ENCODE results near the gene THUMPD3.

THUMPD3 gene

GRCh38 chr3:9422712-9423424 lies 60.0 kb downstream of the THUMPD3 start:
- peak; percentile 98 for DNase-seq

DNA sequence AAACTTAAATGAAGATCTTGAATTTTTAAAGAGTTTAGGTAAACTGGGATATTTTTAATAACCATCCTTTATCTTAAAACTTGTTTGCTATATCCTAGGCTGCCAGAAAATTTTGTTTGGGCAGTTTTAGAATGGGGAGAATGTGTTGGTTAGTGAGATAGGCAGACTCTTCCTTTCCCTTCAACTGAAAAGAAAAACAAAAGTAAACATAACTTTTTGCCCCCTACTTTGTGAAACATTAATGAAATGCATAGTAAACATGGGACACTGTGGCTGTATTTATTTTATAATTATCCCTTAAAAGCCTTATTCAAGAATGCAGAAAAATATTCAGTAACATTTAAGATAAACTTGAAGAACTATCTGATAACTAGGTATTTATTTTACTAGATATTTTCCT lies 65.6 kb downstream of the THUMPD3 start:
- no peak for DNase-seq

DNA sequence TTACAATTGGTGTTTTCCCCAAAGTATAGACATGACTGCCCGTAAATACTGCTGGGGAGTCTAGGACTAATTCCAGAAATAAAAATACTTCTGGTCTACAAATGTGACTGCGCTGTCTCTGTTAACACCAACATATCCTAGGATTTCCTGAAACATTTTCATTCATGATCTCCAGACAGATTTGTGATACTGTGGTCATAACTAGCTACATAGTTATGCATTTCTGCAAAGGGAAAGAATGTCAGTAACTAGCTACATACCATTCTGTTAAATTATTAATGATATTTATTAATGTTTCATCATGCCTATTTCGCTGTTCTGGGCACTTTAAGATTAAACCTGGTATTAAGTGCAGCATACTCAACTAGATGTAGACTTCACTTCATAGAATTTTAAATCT lies 67.9 kb downstream of the THUMPD3 start:
- no peak for DNase-seq

DNA sequence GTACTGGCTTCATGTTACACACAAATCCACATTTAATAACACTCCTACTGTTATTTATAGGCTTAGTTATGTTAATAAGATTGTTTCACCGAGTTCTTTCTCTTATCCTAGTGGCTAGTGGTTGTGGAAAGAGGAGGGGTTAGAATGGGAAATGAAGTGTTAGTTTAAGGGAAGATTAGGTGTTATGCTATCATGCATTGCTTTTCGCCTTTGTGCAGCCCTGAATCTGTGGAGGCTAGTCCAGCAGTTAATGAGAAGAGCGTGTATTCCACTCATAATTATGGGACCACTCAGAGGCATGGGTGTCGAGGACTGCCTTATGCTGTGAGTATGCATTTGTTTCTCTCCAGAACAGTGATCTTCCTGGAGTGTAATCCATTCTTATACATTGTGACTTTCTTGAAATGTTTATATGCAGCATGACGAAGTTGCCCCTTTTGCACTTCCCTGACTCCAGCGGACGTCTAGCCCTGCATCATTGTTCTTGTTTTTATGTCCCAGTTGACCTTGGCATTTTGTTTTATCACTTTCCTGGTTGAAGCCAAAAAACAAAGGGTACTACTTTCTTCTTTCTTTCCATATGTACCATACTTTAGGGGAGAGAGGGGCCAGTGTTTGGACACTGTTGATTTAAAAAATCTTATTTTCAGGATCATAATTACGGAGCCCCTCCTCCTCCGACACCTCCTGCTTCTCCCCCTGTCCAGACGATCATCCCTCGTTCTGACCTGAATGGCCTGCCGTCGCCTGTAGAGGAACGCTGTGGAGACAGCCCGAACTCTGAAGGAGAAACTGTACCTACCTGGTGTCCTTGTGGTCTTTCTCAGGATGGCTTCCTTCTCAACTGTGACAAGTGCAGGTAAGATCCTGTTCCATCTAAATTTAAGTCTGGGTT lies 71.0 kb downstream of the THUMPD3 start:
- DNase-seq = no peak

DNA sequence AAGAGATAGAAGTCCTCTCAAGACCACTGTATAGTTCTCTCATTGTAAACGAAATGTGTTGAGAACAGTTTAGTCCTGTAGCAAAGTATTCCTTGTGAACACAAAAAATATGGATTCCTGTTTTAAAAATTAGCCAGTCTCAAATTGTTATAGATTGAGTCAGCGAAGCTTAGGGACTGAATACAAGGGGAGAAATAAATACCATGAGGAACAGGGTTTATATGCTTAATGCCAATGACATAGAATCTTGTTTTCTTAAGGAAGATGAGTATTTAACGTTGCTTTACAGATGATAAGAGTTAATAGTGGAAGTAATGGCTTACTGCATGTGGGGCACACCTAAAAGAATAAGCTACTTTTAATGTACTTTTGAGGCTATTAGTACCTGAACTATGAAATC lies 72.5 kb downstream of the THUMPD3 start:
- no peak for DNase-seq

Measured in NCI-H2029 (cell line).